ENCODE measurements around the gene TIPRL.
"Not testable (repeated sequence)": the region's sequence is repeated elsewhere in the genome, so short reads cannot be mapped to it uniquely, and the experiment has no call there.

The TIPRL gene

GRCh38 chr1:168151935-168152334 lies 26.8 kb upstream of the TIPRL start:
- H4K8ac ChIP-seq (ENCODE audit: low read depth, low read length): no peak overlapping the region
- no peaks in the 10 kb centered on the region for H3K27me3 ChIP-seq (ENCODE audit: insufficient read depth, low read length)
- no peak overlapping the region for H4K12ac ChIP-seq (ENCODE audit: low read depth, low read length)
- no peak overlapping the region for H3K18ac ChIP-seq (ENCODE audit: low read length)
- no peak overlapping the region for H3K23ac ChIP-seq (ENCODE audit: low read length)
- H2AK5ac ChIP-seq (ENCODE audit: low read length): no peak overlapping the region
- H4K91ac ChIP-seq (ENCODE audit: low read depth, low read length): no peak overlapping the region
- no peak overlapping the region for H3K4me3 ChIP-seq (ENCODE audit: low read depth, low read length)
- H2AFZ ChIP-seq (ENCODE audit: insufficient read depth, low read length, poor library complexity): no peak overlapping the region
- no peak overlapping the region for H3K4me2 ChIP-seq (ENCODE audit: low read length)
- no peak overlapping the region for H2BK120ac ChIP-seq (ENCODE audit: insufficient read depth, low read length, poor library complexity)
- no peaks in the 10 kb centered on the region for H3K79me2 ChIP-seq (ENCODE audit: control insufficient read depth, insufficient read depth, low read length, poor library complexity)
- no CpG with 5 or more reads among the region's 4 CpGs for WGBS (ENCODE audit: extremely low coverage, insufficient coverage, insufficient read length)
- H3K14ac ChIP-seq (ENCODE audit: low read length): no peak overlapping the region
- H2BK5ac ChIP-seq (ENCODE audit: low read depth, low read length, poor library complexity): no peak overlapping the region
- no peak overlapping the region for H2BK12ac ChIP-seq (ENCODE audit: low read length)
- no peaks in the 10 kb centered on the region for H3K9me3 ChIP-seq (ENCODE audit: insufficient read depth, low read depth, low read length)
- H3K79me1 ChIP-seq (ENCODE audit: low read length): no peaks in the 10 kb centered on the region
- no peak overlapping the region for H3K9ac ChIP-seq (ENCODE audit: low read length)
- no peak overlapping the region for H3K27ac ChIP-seq (ENCODE audit: low read depth, low read length)
- no peak for DNase-seq
- H3K4ac ChIP-seq (ENCODE audit: low read depth, low read length): no peak overlapping the region
- H3K4me1 ChIP-seq (ENCODE audit: control insufficient read depth in 1 of 2, insufficient read depth in 2 of 2, low read length in 2 of 2): no peaks in the 10 kb centered on the region
- no peaks in the 10 kb centered on the region for H3K36me3 ChIP-seq (ENCODE audit: control insufficient read depth in 1 of 2, insufficient read depth in 2 of 2, low read length in 2 of 2)

GRCh38 chr1:168154707-168155106 lies 24.1 kb upstream of the TIPRL start:
- not testable (repeated sequence) for H3K27me3 ChIP-seq (ENCODE audit: insufficient read depth, low read length); H3K9ac ChIP-seq (ENCODE audit: low read length); H3K14ac ChIP-seq (ENCODE audit: low read length); H3K9me3 ChIP-seq (ENCODE audit: insufficient read depth, low read depth, low read length); H2AK5ac ChIP-seq (ENCODE audit: low read length); H3K23ac ChIP-seq (ENCODE audit: low read length); H4K91ac ChIP-seq (ENCODE audit: low read depth, low read length); H3K79me1 ChIP-seq (ENCODE audit: low read length); H3K27ac ChIP-seq (ENCODE audit: low read depth, low read length); H3K4me2 ChIP-seq (ENCODE audit: low read length); H3K18ac ChIP-seq (ENCODE audit: low read length); H3K36me3 ChIP-seq (ENCODE audit: control insufficient read depth in 1 of 2, insufficient read depth in 2 of 2, low read length in 2 of 2); H3K4me3 ChIP-seq (ENCODE audit: low read depth, low read length); H2BK5ac ChIP-seq (ENCODE audit: low read depth, low read length, poor library complexity); H2BK120ac ChIP-seq (ENCODE audit: insufficient read depth, low read length, poor library complexity); H2AFZ ChIP-seq (ENCODE audit: insufficient read depth, low read length, poor library complexity); H3K4ac ChIP-seq (ENCODE audit: low read depth, low read length); H4K8ac ChIP-seq (ENCODE audit: low read depth, low read length); H2BK12ac ChIP-seq (ENCODE audit: low read length); H3K4me1 ChIP-seq (ENCODE audit: control insufficient read depth in 1 of 2, insufficient read depth in 2 of 2, low read length in 2 of 2); H4K12ac ChIP-seq (ENCODE audit: low read depth, low read length); H3K79me2 ChIP-seq (ENCODE audit: control insufficient read depth, insufficient read depth, low read length, poor library complexity); DNase-seq
- WGBS (ENCODE audit: extremely low coverage, insufficient coverage, insufficient read length): no CpG with 5 or more reads among the region's 4 CpGs

GRCh38 chr1:168155910-168156309 lies 22.9 kb upstream of the TIPRL start:
- Histone ChIP-seq H4K91ac (ENCODE audit: low read depth, low read length) (no peak overlapping the region), H4K12ac (ENCODE audit: low read depth, low read length) (no peak overlapping the region), H4K8ac (ENCODE audit: low read depth, low read length) (no peak overlapping the region), H3K23ac (ENCODE audit: low read length) (no peak overlapping the region), H2AK5ac (ENCODE audit: low read length) (no peak overlapping the region), H2AFZ (ENCODE audit: insufficient read depth, low read length, poor library complexity) (no peak overlapping the region), H3K27ac (ENCODE audit: low read depth, low read length) (no peak overlapping the region), H3K4ac (ENCODE audit: low read depth, low read length) (no peak overlapping the region), H3K9ac (ENCODE audit: low read length) (no peak overlapping the region), H3K79me2 (ENCODE audit: control insufficient read depth, insufficient read depth, low read length, poor library complexity) (no peaks in the 10 kb centered on the region), H3K9me3 (ENCODE audit: insufficient read depth, low read depth, low read length) (peaks cover under 1% of the 10 kb centered on the region), H3K4me3 (ENCODE audit: low read depth, low read length) (no peak overlapping the region), H3K27me3 (ENCODE audit: insufficient read depth, low read length) (no peaks in the 10 kb centered on the region), H2BK5ac (ENCODE audit: low read depth, low read length, poor library complexity) (no peak overlapping the region), H3K79me1 (ENCODE audit: low read length) (no peaks in the 10 kb centered on the region), H2BK12ac (ENCODE audit: low read length) (no peak overlapping the region), H3K36me3 (ENCODE audit: control insufficient read depth in 1 of 2, insufficient read depth in 2 of 2, low read length in 2 of 2) (no peaks in the 10 kb centered on the region), H3K18ac (ENCODE audit: low read length) (no peak overlapping the region), H3K4me1 (ENCODE audit: control insufficient read depth in 1 of 2, insufficient read depth in 2 of 2, low read length in 2 of 2) (no peaks in the 10 kb centered on the region), H2BK120ac (ENCODE audit: insufficient read depth, low read length, poor library complexity) (no peak overlapping the region), H3K14ac (ENCODE audit: low read length) (no peak overlapping the region), H3K4me2 (ENCODE audit: low read length) (no peak overlapping the region)
- no peak for DNase-seq
- no CpG with 5 or more reads among the region's 4 CpGs for WGBS (ENCODE audit: extremely low coverage, insufficient coverage, insufficient read length)

DNA sequence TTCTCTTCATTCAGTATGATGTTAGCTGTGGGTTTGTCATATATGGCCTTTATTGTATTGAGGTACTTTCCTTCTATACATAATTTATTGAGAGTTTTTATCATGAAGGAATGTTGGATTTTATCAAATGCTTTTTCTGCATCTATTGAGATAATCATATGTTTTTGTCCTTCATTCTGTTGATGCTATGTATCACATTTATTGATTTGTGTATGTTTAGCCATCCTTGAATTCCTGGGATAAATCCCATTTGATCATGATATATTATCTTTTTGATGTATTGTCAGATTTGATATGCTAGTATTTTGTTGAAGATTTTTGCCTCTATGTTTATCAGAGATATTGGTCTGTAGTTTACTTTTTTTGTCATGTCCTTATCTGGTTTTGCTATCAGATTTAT lies 21.1 kb upstream of the TIPRL start:
- H3K36me3 ChIP-seq (ENCODE audit: control insufficient read depth in 1 of 2, insufficient read depth in 2 of 2, low read length in 2 of 2): no peaks in the 10 kb centered on the region
- no peak overlapping the region for H3K23ac ChIP-seq (ENCODE audit: low read length)
- H2BK120ac ChIP-seq (ENCODE audit: insufficient read depth, low read length, poor library complexity): no peak overlapping the region
- H2BK12ac ChIP-seq (ENCODE audit: low read length): no peak overlapping the region
- no peak overlapping the region for H4K91ac ChIP-seq (ENCODE audit: low read depth, low read length)
- H3K27me3 ChIP-seq (ENCODE audit: insufficient read depth, low read length): no peaks in the 10 kb centered on the region
- H2AK5ac ChIP-seq (ENCODE audit: low read length): no peak overlapping the region
- H3K79me1 ChIP-seq (ENCODE audit: low read length): no peaks in the 10 kb centered on the region
- H3K18ac ChIP-seq (ENCODE audit: low read length): no peak overlapping the region
- H3K4me3 ChIP-seq (ENCODE audit: low read depth, low read length): no peak overlapping the region
- no peak overlapping the region for H2AFZ ChIP-seq (ENCODE audit: insufficient read depth, low read length, poor library complexity)
- H3K9ac ChIP-seq (ENCODE audit: low read length): no peak overlapping the region
- no peak overlapping the region for H4K12ac ChIP-seq (ENCODE audit: low read depth, low read length)
- DNase-seq: no peak
- H2BK5ac ChIP-seq (ENCODE audit: low read depth, low read length, poor library complexity): no peak overlapping the region
- no peak overlapping the region for H4K8ac ChIP-seq (ENCODE audit: low read depth, low read length)
- peaks cover 4% of the 10 kb centered on the region for H3K9me3 ChIP-seq (ENCODE audit: insufficient read depth, low read depth, low read length)
- H3K4me2 ChIP-seq (ENCODE audit: low read length): no peak overlapping the region
- no peak overlapping the region for H3K4ac ChIP-seq (ENCODE audit: low read depth, low read length)
- no peak overlapping the region for H3K27ac ChIP-seq (ENCODE audit: low read depth, low read length)
- H3K79me2 ChIP-seq (ENCODE audit: control insufficient read depth, insufficient read depth, low read length, poor library complexity): no peaks in the 10 kb centered on the region
- no peak overlapping the region for H3K14ac ChIP-seq (ENCODE audit: low read length)
- no peaks in the 10 kb centered on the region for H3K4me1 ChIP-seq (ENCODE audit: control insufficient read depth in 1 of 2, insufficient read depth in 2 of 2, low read length in 2 of 2)

GRCh38 chr1:168159251-168159650 lies 19.5 kb upstream of the TIPRL start:
- DNase-seq: no peak
- H3K9ac ChIP-seq (ENCODE audit: low read length): no peak overlapping the region
- no CpG with 5 or more reads among the region's 1 CpG for WGBS (ENCODE audit: extremely low coverage, insufficient coverage, insufficient read length)
- no peak overlapping the region for H2BK12ac ChIP-seq (ENCODE audit: low read length)
- no peak overlapping the region for H2AK5ac ChIP-seq (ENCODE audit: low read length)
- H3K18ac ChIP-seq (ENCODE audit: low read length): no peak overlapping the region
- no peaks in the 10 kb centered on the region for H3K36me3 ChIP-seq (ENCODE audit: control insufficient read depth in 1 of 2, insufficient read depth in 2 of 2, low read length in 2 of 2)
- no peak overlapping the region for H3K4me2 ChIP-seq (ENCODE audit: low read length)
- no peak overlapping the region for H3K23ac ChIP-seq (ENCODE audit: low read length)
- H2BK5ac ChIP-seq (ENCODE audit: low read depth, low read length, poor library complexity): no peak overlapping the region
- H4K12ac ChIP-seq (ENCODE audit: low read depth, low read length): no peak overlapping the region
- no peak overlapping the region for H3K4ac ChIP-seq (ENCODE audit: low read depth, low read length)
- no peak overlapping the region for H3K27ac ChIP-seq (ENCODE audit: low read depth, low read length)
- no peak overlapping the region for H2AFZ ChIP-seq (ENCODE audit: insufficient read depth, low read length, poor library complexity)
- H3K27me3 ChIP-seq (ENCODE audit: insufficient read depth, low read length): no peaks in the 10 kb centered on the region
- no peaks in the 10 kb centered on the region for H3K4me1 ChIP-seq (ENCODE audit: control insufficient read depth in 1 of 2, insufficient read depth in 2 of 2, low read length in 2 of 2)
- no peak overlapping the region for H4K91ac ChIP-seq (ENCODE audit: low read depth, low read length)
- peaks cover 4% of the 10 kb centered on the region for H3K9me3 ChIP-seq (ENCODE audit: insufficient read depth, low read depth, low read length)
- no peak overlapping the region for H3K14ac ChIP-seq (ENCODE audit: low read length)
- no peak overlapping the region for H3K4me3 ChIP-seq (ENCODE audit: low read depth, low read length)
- no peaks in the 10 kb centered on the region for H3K79me2 ChIP-seq (ENCODE audit: control insufficient read depth, insufficient read depth, low read length, poor library complexity)
- H4K8ac ChIP-seq (ENCODE audit: low read depth, low read length): no peak overlapping the region
- no peak overlapping the region for H2BK120ac ChIP-seq (ENCODE audit: insufficient read depth, low read length, poor library complexity)
- H3K79me1 ChIP-seq (ENCODE audit: low read length): no peaks in the 10 kb centered on the region
